Ramos (cell line): ENCODE results near the gene KCND2.
"Not testable (repeated sequence)": the region's sequence is repeated elsewhere in the genome, so short reads cannot be mapped to it uniquely, and the experiment has no call there.

ENCODE experiments used
- in situ Hi-C: fragments of 300-500 bp; cut with MboI; formaldehyde crosslinking; loops from one replicate; pipeline ENCODE4 v1.14.3; 2022; ENCODE audit warnings: low sequenced_read_pairs; ENCODE audit not compliant: unreplicated experiment

The KCND2 gene

DNA sequence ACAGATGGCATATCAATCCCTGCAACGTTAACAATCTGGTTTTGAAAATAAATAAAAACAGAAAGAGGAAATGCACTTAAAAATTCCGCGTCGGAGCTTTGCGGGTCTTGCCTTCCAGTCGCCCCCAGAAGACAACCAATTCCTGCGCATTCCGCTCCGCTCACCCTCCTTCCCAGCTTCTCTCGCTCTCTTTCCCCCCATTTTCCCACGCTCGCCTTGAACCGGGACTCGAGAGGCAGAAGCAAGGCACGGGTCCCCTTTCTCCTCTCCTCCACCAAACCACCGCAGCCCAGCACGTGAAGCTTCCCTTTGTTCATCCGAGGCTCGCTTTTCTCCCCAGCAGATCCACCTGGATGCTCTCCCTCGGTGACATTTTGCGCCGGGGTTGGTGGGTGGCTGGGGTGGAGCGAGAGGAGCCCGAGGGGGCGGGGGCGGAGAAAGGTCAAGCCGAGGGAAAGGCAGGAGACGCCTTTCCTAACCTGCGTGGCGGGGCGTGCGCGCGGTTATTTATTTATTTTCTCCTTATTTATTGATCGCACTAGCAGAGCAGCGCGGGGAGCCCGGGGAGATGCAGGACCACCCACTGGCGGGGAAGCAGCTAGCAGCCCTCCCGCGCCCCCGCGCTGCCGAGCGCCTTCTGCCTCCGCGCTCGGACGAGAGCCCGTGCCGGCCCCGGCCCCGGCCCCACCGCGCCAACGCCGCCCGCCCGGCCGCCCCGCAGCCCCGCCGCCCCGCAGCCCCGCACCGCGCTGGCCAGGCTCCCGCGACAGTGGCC is at the start of gene KCND2:
KCND2 (plus strand) TSS at position 475 of the 775 bp plus-strand sequence.
- in situ Hi-C loops, result no loop called here

- in situ Hi-C loops, result no loop called here
These were observed 46.8 kb upstream of the KCND2 start for GRCh38 chr7:120226188-120226587.

DNA sequence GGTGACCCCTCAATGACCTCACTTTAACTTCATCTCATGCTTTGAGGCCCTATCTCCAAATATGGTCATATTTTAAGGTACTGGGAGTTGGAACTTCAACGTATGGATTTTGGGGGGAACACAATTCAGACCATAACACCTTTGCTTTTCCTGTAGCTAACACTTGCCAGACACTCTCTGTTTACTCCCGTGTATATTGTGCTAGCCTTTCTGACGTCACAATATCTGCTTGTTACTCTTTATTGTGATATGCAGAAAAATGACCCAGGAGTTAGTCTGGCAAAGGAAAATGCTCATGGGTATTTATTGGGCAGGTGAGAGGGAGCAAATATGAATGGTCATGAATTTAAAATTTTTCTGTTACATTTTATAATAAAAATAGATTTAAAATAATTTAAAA is 45.7 kb upstream of the KCND2 start:
- in situ Hi-C loops, result no loop called here

DNA sequence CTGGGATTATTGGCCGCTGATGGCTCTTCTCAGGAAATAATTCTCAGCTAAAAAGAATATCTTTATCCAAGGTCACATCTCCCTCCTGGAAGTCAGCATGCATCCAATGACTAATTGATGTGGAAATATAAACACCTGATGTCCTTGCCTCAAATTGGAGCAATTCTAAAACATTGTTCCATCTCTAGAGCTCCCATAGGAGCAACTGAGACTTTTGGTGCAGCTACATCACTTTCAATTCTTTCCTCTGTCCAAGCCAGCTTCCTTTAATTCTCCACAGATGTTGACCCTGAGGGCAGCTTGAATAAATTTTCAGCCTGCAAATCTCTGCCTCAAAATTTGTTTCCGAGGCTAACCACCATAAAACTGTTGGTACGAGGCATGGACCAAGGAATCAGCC is 43.9 kb upstream of the KCND2 start:
- in situ Hi-C loops, result no loop called here

DNA sequence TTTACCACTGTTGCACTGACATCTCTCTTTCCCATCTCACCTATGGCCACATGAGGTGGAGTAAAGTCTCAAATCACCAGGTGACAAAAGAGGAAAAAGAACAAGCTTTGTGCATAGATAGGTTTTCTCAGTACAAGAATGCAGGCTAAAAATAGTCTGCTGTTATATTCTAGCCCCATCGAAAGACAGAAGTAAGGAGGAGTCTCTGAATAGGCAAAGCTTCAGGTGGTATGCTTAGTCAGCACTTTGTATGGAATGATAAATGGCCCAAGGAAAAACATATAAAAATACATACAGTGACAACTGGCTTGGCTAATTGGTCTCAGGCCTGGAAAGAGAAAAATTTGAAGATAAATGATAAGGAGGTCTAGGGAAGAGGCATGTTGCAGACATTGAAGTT is 39.6 kb upstream of the KCND2 start:
- in situ Hi-C loops, result no loop called here

- in situ Hi-C loops, result not testable (repeated sequence)
These were observed 32.6 kb upstream of the KCND2 start for GRCh38 chr7:120240350-120240749.

DNA sequence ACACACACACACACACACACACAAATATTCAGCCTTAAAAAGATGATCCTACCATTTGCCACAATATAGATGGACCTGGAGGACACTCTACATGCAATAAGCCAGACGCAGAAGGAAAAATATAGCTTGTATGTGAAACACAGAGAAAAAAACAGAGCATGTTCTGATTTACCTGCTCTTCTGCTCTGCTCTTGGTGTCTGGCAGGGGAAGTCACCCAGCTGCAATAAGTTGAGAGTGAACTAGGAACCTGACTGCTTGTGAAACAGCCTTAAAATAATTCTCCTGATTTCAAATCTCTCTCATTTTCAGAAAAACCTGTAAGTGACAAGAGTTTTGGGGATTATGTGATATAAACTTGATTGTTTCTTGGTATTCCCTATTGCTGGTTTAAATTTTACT is 31.0 kb upstream of the KCND2 start:
- in situ Hi-C loops, result no loop called here

- in situ Hi-C loops, result no loop called here
These were observed 18.1 kb upstream of the KCND2 start for GRCh38 chr7:120254845-120255244.

DNA sequence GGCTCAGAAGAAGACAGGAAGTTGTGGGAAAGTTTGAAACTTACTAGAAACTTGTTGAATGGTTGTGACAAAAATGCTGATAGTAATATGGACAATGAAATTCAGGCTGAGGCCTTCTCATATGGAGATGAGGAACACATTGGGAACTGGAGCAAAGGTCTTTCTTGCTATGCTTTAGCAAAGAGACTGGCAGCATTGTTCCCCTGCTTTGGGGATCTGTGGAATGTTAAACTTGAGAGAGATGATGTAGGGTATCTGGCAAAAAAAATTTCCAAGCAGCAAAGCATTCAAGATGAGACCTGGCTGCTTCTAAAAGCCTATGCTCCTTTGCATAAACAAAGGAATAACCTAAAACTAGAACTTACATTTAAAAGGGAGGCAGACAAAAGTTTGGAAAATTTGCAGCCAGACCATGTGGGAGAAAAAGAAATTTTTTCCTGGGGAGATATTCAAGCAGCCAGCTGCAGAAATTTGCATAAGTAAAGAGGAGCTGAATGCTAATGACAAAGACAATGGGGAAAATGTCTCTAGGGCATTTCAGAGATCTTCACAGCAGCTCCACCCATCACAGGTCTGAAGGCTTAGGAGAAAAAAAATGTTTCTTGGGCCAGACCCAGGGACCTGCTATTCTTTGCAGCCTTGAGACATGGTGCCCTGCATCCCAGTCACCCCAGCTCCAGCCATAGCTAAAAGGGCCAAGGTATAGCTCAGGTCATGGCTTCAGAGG is 16.5 kb upstream of the KCND2 start:
- in situ Hi-C loops, result no loop called here

DNA sequence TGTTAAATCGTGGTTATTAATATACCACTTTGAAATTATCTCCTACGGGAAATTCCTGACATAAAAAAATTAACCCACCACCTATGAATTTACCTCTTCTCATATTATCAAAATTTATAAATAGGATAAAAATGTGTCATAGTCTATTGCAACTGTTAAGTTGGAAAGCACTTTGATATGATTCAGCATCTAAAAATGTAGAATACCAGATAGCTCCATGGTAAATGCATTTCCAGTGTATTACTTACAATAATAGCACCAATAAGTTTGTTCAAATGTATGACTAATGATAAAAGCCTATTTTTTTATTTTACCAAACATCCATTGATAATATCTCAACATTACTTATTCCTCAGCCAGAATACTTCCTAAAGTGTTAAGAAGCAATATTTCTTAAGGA is 13.6 kb upstream of the KCND2 start:
- in situ Hi-C loops, result no loop called here

DNA sequence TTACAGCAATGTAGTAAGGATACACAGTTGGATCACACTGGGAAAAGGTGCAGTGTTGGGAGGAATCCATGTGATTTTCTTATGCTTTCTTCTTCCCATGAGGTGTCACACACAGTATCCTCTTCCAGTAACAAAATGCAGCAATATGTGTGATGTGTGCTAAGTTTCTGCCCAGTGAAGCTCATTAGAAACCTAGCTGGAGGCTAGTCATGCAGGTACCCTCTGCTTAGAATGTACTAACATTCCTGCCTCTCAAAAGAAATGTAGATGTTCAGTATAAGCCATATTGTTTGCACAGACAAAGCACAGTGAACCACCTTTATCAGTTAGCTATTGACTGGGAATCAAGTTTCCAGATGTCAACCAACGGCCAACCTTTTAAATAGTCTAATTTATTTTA is 12.9 kb upstream of the KCND2 start:
- in situ Hi-C loops, result no loop called here

GRCh38 chr7:120272261-120272660 is 714 bp upstream of the KCND2 start:
- in situ Hi-C loops, result no loop called here

DNA sequence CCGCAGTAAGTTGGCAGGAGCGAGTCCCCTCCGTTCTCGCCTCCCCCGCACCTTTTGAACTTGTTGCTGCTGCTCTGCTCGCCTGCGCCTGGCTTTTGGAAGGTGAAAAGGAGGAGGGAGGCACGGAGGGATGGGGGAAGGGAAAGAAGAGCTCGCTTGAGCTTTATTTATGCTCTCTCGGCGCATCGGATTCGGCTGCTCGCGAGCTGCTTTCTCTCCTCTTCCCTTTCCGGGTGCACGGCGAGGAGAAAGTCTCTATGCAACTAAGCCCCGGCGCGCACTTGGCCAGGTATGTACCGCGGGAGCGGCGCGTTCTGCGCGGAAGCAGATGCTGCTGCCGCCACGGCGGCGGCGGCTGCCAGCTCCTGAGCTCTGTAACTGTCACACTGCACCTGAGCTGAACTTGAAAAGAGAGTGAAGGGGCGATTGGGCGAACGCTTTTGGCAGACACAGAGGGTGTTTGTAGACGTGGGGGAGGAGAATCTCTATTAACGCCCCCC is 551 bp downstream of the KCND2 start:
- in situ Hi-C loops, result no loop called here

DNA sequence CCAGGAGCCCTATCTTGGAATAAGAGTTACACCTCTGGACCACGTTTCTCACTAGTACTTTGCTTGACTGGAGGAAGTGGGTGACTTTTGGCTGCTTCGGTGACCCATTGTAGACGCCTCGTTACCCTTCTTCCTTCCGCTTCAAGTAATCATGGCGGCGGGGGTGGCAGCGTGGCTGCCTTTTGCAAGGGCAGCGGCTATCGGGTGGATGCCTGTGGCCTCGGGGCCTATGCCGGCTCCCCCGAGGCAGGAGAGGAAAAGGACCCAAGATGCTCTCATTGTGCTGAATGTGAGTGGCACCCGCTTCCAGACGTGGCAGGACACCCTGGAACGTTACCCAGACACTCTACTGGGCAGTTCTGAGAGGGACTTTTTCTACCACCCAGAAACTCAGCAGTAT is 1.5 kb downstream of the KCND2 start:
- in situ Hi-C loops, result no loop called here

- in situ Hi-C loops, result no loop called here
These were observed 1.9 kb downstream of the KCND2 start for GRCh38 chr7:120274899-120275298.

- in situ Hi-C loops, result no loop called here
These were observed 3.7 kb downstream of the KCND2 start for GRCh38 chr7:120276720-120277119.

DNA sequence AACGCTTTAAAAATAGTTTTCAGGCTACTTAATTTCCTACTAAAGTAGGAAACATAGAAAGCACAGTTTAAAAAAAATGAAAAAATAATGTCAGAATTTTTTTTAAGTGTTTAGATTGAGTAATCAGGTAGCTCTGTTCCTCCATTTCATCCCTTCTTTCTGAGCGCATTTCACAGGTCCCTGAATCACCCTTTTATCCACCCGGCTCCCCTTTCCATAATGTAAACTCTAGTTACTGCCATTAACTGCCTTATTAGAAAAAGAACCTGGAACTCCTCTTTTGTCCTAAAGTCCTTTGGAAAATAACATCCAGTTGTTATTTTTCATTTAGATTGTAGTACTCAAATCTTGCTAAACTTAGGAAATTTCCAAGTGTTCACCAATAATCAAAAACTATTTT is 5.8 kb downstream of the KCND2 start:
- in situ Hi-C loops, result no loop called here

GRCh38 chr7:120280743-120281142 is 7.8 kb downstream of the KCND2 start:
- in situ Hi-C loops, result no loop called here

DNA sequence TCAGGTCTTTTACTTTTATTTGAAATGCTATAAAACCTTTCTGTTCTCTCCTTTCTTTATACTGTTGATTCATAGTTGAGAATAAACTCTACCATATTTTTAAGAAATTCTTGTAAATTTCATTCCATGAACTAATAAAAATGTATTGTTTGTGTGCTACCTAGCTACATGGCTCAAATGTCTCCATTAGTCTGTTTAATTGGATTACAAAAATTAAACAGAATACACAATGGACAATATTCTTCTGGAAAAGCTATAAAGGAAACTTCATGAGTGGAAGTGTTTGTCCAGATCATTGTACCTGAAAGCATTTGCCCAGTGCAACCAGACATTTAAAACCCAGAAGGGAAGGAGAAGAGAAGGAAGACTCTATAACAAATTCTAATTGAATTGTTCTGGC is 20.1 kb downstream of the KCND2 start:
- in situ Hi-C loops, result no loop called here

- in situ Hi-C loops, result no loop called here
These were observed 29.2 kb downstream of the KCND2 start for GRCh38 chr7:120302190-120302589.

- in situ Hi-C loops, result no loop called here
These were observed 30.1 kb downstream of the KCND2 start for GRCh38 chr7:120303105-120303504.

DNA sequence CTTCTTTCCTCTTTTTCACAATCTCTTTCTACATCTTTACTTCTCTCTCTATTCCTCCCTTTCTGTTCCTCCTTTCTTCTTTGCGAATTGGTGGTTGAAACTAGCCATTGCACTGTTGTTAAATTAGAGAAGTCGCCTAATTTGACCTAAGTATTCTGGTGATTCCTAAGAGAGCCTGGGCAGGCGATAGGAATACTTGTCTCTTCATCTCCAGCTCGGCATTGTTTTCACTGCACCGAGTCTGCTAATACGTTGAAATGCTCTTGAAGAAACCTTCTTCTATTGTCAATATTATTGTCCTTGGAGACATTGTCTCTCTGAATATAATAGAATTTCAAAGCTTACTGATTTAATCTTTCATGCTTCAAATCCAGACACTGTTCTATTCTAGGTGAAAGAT is 31.7 kb downstream of the KCND2 start:
- in situ Hi-C loops, result no loop called here
